Measurements from ENCODE around the gene C1orf232.

The C1orf232 gene

DNA sequence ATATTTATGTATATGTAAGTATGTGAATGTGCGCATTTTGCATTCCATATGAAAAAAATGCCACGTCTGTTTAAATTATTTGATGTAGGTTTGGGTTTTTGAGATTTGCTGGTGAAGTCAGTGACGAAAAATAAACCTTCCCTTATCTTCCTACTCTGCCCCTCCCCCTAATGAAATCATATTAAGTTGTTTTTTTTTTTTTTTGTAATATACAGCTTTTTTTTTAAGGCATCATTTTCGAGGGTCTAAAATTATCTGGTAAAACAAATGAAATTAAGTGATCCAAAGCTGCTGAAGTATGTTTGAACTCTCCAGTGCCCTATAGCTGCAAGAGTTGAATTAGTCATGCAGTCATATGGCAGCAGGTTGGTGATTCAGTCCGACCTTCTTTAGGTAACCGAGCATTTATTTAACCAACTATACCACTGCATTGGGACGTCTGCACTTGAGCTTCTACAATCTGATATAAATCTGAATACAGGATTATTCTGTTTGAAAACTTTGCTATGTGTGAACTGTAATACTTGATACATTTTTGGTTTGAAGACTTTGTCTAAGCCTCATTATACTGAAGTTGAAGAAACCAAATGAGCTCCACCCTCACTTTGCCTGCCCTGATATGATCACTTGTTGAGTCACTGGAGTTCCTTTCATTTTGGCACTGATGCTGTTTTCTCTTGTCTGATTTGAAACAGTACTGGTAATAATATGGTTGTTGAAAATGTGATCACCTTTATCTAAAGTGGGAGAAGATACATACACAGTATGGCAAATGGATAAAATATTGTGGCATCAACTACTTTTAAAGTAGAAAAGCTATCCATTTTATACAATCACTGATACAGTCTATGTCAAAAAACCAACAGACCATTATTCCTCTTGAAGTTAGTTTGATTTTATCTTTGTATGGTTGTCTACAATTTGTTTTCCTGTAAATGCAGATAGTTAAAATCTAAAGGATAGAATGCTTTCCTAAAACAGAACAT is 45.5 kb downstream of the C1orf232 start:
- no peak for FAIRE-seq

DNA sequence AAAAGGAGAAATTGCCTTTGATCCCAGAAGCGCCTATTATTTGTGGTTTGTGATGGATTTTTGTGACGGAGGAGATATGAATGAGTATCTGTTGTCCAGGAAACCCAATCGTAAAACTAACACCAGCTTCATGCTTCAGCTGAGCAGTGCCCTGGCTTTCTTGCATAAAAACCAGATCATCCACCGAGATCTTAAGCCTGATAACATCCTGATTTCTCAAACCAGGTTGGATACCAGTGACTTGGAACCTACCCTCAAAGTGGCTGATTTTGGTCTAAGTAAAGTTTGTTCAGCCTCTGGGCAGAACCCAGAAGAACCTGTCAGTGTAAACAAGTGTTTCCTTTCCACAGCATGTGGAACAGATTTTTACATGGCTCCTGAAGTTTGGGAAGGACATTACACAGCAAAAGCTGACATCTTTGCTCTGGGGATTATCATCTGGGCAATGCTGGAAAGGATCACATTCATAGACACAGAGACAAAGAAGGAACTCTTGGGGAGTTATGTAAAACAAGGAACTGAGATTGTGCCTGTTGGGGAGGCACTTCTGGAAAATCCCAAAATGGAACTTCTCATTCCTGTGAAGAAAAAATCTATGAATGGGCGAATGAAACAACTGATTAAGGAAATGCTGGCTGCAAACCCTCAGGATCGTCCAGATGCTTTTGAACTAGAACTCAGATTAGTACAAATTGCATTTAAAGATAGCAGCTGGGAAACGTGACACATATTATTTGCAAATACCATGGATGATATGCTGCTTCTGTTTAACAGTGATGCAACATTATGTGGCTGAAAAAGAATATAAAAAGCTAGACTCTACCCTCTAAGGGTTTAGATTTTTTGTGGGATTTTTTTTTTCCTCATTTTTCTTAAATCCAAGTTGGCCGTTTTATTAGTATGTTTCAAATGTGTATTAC is 46.6 kb downstream of the C1orf232 start:
- FAIRE-seq: no peak

DNA sequence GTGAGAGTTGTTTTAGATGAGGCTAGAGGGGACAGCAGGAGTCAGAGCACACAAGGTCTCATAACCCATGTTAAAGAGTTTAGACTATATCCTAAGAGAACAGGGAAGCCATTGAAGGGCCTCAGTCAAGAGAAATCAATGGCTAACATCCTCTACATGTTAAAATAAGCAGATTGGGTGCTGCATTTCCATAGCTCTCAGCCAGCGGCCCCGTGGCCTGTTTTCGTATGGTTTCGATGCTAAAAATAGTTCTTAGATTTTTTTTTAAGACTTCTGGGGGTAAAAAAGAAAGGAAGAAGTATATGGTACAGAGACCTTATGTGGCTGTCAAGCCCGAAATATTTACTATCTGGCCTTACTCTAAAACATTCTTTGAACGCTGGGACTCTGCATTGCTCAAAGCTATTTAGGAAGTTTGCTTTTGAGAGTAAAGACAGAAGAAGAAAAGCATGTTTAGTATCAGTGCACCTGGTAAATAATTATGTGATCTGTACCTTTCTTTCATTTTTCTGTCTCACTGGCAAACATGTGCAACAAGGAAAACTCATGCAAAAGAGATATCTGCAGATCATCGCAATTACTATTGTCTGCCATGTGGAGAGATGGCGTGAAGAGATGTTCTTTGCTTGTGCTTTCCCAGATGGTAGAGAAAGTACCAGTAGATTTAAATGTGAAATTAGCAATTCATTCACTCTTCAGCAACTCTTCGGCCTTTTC is 48.7 kb downstream of the C1orf232 start:
- no peak for FAIRE-seq

DNA sequence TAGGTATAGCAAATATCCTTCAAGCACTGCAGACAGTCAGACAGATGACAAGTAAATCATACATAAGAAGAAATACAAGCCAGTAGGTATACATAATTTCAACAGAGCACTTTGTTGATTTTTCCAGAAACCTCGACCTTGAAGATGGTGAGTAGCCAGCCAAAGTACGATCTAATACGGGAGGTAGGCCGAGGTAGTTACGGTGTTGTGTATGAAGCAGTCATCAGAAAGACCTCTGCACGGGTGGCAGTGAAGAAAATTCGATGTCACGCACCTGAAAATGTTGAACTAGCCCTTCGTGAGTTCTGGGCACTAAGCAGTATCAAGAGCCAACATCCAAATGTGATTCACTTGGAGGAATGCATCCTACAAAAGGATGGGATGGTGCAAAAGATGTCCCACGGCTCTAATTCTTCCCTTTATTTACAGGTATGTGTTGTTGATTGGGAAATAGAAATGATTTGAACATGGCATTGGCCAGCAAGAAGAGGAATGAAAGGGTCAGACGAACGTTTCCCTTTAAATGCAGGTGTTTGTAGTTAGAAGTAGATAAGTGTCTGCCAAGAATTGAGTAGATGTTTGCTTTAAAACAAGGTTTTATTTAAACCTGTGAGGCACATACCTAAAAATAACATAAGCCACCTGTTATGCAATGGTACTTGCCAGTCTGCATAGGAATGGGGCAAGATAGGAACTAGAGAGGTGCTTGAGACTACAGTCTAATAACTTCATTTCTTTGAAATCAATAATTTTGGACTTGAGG is 54.4 kb downstream of the C1orf232 start:
- no peak for FAIRE-seq
